Measurements from ENCODE around the gene IRF2BP1. TPM values are rescaled to one million over a fixed set of nuclear protein-coding genes. Genes with fewer than 3 reads are reported as not detected.
"Not testable (repeated sequence)": the region's sequence is repeated elsewhere in the genome, so short reads cannot be mapped to it uniquely, and the experiment has no call there.

IRF2BP1 gene
- polyA plus RNA-seq, 4 donors, result 14.5 to 22.5 (median 15.7) TPM

GRCh38 chr19:45873219-45873772, 12.6 kb downstream of the IRF2BP1 start:
- H3K9me3 ChIP-seq (ENCODE audit: control insufficient read depth in 2 of 2, insufficient read depth in 1 of 2, low read depth in 1 of 2, low read length in 1 of 2), result no peaks in the 10 kb centered on the region
- DNase-seq (no peak), FAIRE-seq (no peak)
- no peak overlapping the region for H3K4me3 ChIP-seq (ENCODE audit: low read depth in 1 of 3, low read length in 3 of 3)
- H3K36me3 ChIP-seq (ENCODE audit: control insufficient read depth in 3 of 3, insufficient read depth in 2 of 3, low read depth in 1 of 3, low read length in 3 of 3), result peaks cover 0 to 28% (median 2%) of the 10 kb centered on the region in 3 donors
- H3K27ac ChIP-seq (ENCODE audit: low read depth in 1 of 3, low read length in 2 of 3), result no peak overlapping the region
- H3K4me1 ChIP-seq (ENCODE audit: control insufficient read depth in 3 of 3, insufficient read depth in 2 of 3, low read depth in 1 of 3, low read length in 2 of 3), result peaks cover 0 to 37% (median 3%) of the 10 kb centered on the region in 3 donors
- H3K27me3 ChIP-seq (ENCODE audit: control insufficient read depth in 3 of 3, insufficient read depth in 3 of 3, low read length in 3 of 3), result no peaks in the 10 kb centered on the region
- WGBS, 3 donors, result 88 to 89% (median 88%) methylated on average over 7 of the region's 7 CpGs

- Histone ChIP-seq H3K27me3 (ENCODE audit: control insufficient read depth in 3 of 3, insufficient read depth in 3 of 3, low read length in 3 of 3) (no peaks in the 10 kb centered on the region), H3K27ac (ENCODE audit: low read depth in 1 of 3, low read length in 2 of 3) (no peak overlapping the region), H3K4me1 (ENCODE audit: control insufficient read depth in 3 of 3, insufficient read depth in 2 of 3, low read depth in 1 of 3, low read length in 2 of 3) (peaks cover 0 to 27% (median 3%) of the 10 kb centered on the region in 3 donors), H3K4me3 (ENCODE audit: low read depth in 1 of 3, low read length in 3 of 3) (no peak overlapping the region), H3K9me3 (ENCODE audit: control insufficient read depth in 2 of 2, insufficient read depth in 1 of 2, low read depth in 1 of 2, low read length in 1 of 2) (no peaks in the 10 kb centered on the region), H3K36me3 (ENCODE audit: control insufficient read depth in 3 of 3, insufficient read depth in 2 of 3, low read depth in 1 of 3, low read length in 3 of 3) (peaks cover 0 to 35% (median 2%) of the 10 kb centered on the region in 3 donors)
- FAIRE-seq (no peak), DNase-seq (no peak)
- WGBS, 3 donors, result 94% methylated on average over 31 to 34 of the region's 34 CpGs
Measured at GRCh38 chr19:45872095-45872919, 13.6 kb downstream of the IRF2BP1 start.

GRCh38 chr19:45870798-45871197, 15.1 kb downstream of the IRF2BP1 start:
- WGBS, 3 donors, result 76 to 80% (median 80%) methylated on average over 5 of the region's 5 CpGs
- FAIRE-seq (no peak), DNase-seq (no peak)
- no peaks in the 10 kb centered on the region for H3K27me3 ChIP-seq (ENCODE audit: control insufficient read depth in 3 of 3, insufficient read depth in 3 of 3, low read length in 3 of 3)
- peaks cover 0 to 35% (median 0%) of the 10 kb centered on the region in 3 donors for H3K36me3 ChIP-seq (ENCODE audit: control insufficient read depth in 3 of 3, insufficient read depth in 2 of 3, low read depth in 1 of 3, low read length in 3 of 3)
- no peak overlapping the region for H3K27ac ChIP-seq (ENCODE audit: low read depth in 1 of 3, low read length in 2 of 3)
- peaks cover 0 to 21% (median 0%) of the 10 kb centered on the region in 3 donors for H3K4me1 ChIP-seq (ENCODE audit: control insufficient read depth in 3 of 3, insufficient read depth in 2 of 3, low read depth in 1 of 3, low read length in 2 of 3)
- no peaks in the 10 kb centered on the region for H3K9me3 ChIP-seq (ENCODE audit: control insufficient read depth in 2 of 2, insufficient read depth in 1 of 2, low read depth in 1 of 2, low read length in 1 of 2)
- no peak overlapping the region for H3K4me3 ChIP-seq (ENCODE audit: low read depth in 1 of 3, low read length in 3 of 3)

- DNase-seq; FAIRE-seq; H3K9me3 ChIP-seq (ENCODE audit: control insufficient read depth in 2 of 2, insufficient read depth in 1 of 2, low read depth in 1 of 2, low read length in 1 of 2); H3K27me3 ChIP-seq (ENCODE audit: control insufficient read depth in 3 of 3, insufficient read depth in 3 of 3, low read length in 3 of 3): not testable (repeated sequence)
- peak overlapping the region in 2 of 3 donors; percentile 39 to 64 for H3K4me3 ChIP-seq (ENCODE audit: low read depth in 1 of 3, low read length in 3 of 3)
- H3K27ac ChIP-seq (ENCODE audit: low read depth in 1 of 3, low read length in 2 of 3), result peak overlapping the region in 2 of 3 donors; percentile 65 to 75
- 33 to 63% (median 52%) methylated on average over 3 to 4 of the region's 4 CpGs for WGBS, 3 donors
- peaks cover 0 to 14% (median 0%) of the 10 kb centered on the region in 3 donors for H3K4me1 ChIP-seq (ENCODE audit: control insufficient read depth in 3 of 3, insufficient read depth in 2 of 3, low read depth in 1 of 3, low read length in 2 of 3)
- H3K36me3 ChIP-seq (ENCODE audit: control insufficient read depth in 3 of 3, insufficient read depth in 2 of 3, low read depth in 1 of 3, low read length in 3 of 3), result peaks cover 0 to 18% (median 0%) of the 10 kb centered on the region in 3 donors
Measured at GRCh38 chr19:45867241-45867640, 18.7 kb downstream of the IRF2BP1 start.

GRCh38 chr19:45866400-45867176, 19.4 kb downstream of the IRF2BP1 start:
- Histone ChIP-seq H3K27ac (ENCODE audit: low read depth in 1 of 3, low read length in 2 of 3) (peak overlapping the region; percentile 52 to 75 (median 65)), H3K36me3 (ENCODE audit: control insufficient read depth in 3 of 3, insufficient read depth in 2 of 3, low read depth in 1 of 3, low read length in 3 of 3) (peaks cover 0 to 12% (median 0%) of the 10 kb centered on the region in 3 donors), H3K9me3 (ENCODE audit: control insufficient read depth in 2 of 2, insufficient read depth in 1 of 2, low read depth in 1 of 2, low read length in 1 of 2) (no peaks in the 10 kb centered on the region), H3K27me3 (ENCODE audit: control insufficient read depth in 3 of 3, insufficient read depth in 3 of 3, low read length in 3 of 3) (peaks cover 0 to 7% (median 0%) of the 10 kb centered on the region in 3 donors), H3K4me1 (ENCODE audit: control insufficient read depth in 3 of 3, insufficient read depth in 2 of 3, low read depth in 1 of 3, low read length in 2 of 3) (peaks cover 0 to 14% (median 0%) of the 10 kb centered on the region in 3 donors), H3K4me3 (ENCODE audit: low read depth in 1 of 3, low read length in 3 of 3) (peak overlapping the region; percentile 17 to 64 (median 39))
- DNase-seq (peak; percentile 76 to 79), FAIRE-seq (no peak)
- 9 to 47% (median 41%) methylated on average over 11 of the region's 11 CpGs for WGBS, 3 donors

GRCh38 chr19:45865269-45865948, 20.5 kb downstream of the IRF2BP1 start:
- no peaks in the 10 kb centered on the region for H3K9me3 ChIP-seq (ENCODE audit: control insufficient read depth in 2 of 2, insufficient read depth in 1 of 2, low read depth in 1 of 2, low read length in 1 of 2)
- H3K36me3 ChIP-seq (ENCODE audit: control insufficient read depth in 3 of 3, insufficient read depth in 2 of 3, low read depth in 1 of 3, low read length in 3 of 3), result peaks cover 0 to 12% (median 0%) of the 10 kb centered on the region in 3 donors
- H3K4me3 ChIP-seq (ENCODE audit: low read depth in 1 of 3, low read length in 3 of 3), result peak overlapping the region; percentile 52 to 64 (median 61)
- DNase-seq (peak; percentile 35 to 36), FAIRE-seq (no peak)
- peaks cover 0 to 7% (median 0%) of the 10 kb centered on the region in 3 donors for H3K27me3 ChIP-seq (ENCODE audit: control insufficient read depth in 3 of 3, insufficient read depth in 3 of 3, low read length in 3 of 3)
- H3K4me1 ChIP-seq (ENCODE audit: control insufficient read depth in 3 of 3, insufficient read depth in 2 of 3, low read depth in 1 of 3, low read length in 2 of 3), result peaks cover 0 to 14% (median 0%) of the 10 kb centered on the region in 3 donors
- WGBS, 3 donors, result 10 to 50% (median 35%) methylated on average over 9 of the region's 9 CpGs
- peak overlapping the region; percentile 37 to 75 (median 57) for H3K27ac ChIP-seq (ENCODE audit: low read depth in 1 of 3, low read length in 2 of 3)

- no peak for FAIRE-seq
- Histone ChIP-seq H3K36me3 (ENCODE audit: control insufficient read depth in 3 of 3, insufficient read depth in 2 of 3, low read depth in 1 of 3, low read length in 3 of 3) (peaks cover 0 to 18% (median 0%) of the 10 kb centered on the region in 3 donors), H3K27ac (ENCODE audit: low read depth in 1 of 3, low read length in 2 of 3) (peak overlapping the region; percentile 22 to 77 (median 75)), H3K9me3 (ENCODE audit: control insufficient read depth in 2 of 2, insufficient read depth in 1 of 2, low read depth in 1 of 2, low read length in 1 of 2) (no peaks in the 10 kb centered on the region), H3K4me1 (ENCODE audit: control insufficient read depth in 3 of 3, insufficient read depth in 2 of 3, low read depth in 1 of 3, low read length in 2 of 3) (peaks cover 0 to 14% (median 0%) of the 10 kb centered on the region in 3 donors), H3K4me3 (ENCODE audit: low read depth in 1 of 3, low read length in 3 of 3) (peak overlapping the region; percentile 52 to 64 (median 61)), H3K27me3 (ENCODE audit: control insufficient read depth in 3 of 3, insufficient read depth in 3 of 3, low read length in 3 of 3) (peaks cover 0 to 7% (median 0%) of the 10 kb centered on the region in 3 donors)
- peak in 1 of 2 donors; percentile 11 for DNase-seq
- WGBS, 3 donors, result 15 to 28% (median 28%) methylated on average over 12 of the region's 12 CpGs
Measured at GRCh38 chr19:45864629-45865082, 21.3 kb downstream of the IRF2BP1 start.

Data from small intestine (tissue), 7 donors.